ENCODE measurements around the gene ADPGK. TPM values are rescaled to one million over a fixed set of nuclear protein-coding genes. Genes with fewer than 3 reads are reported as not detected.

Gene ADPGK
- total and polyA plus RNA-seq, 2 donors (not counting 1 experiment from before 2014, with no cell fraction given), result 128 to 174 TPM

- no peak overlapping the region for H3K27ac Mint-ChIP-seq
- CTCF ChIA-PET, result no interaction called here
- Histone ChIP-seq H2AFZ (ENCODE audit: insufficient read depth, low read depth, low read length, poor library complexity, severe bottlenecking) (no peak overlapping the region), H3K9ac (ENCODE audit: low read length) (no peak overlapping the region), H3K27me3 (replicated peaks in 1 of 4; ENCODE audit: control extremely low read depth in 1 of 4, control insufficient read depth in 3 of 4, insufficient read depth in 4 of 4, low read length in 3 of 4) (peaks cover 0 to 3% (median 0%) of the 10 kb centered on the region in 4 experiments), H3K36me3 (replicated peaks in 1 of 2; ENCODE audit: control extremely low read depth in 1 of 2, control insufficient read depth in 1 of 2, extremely low read depth in 1 of 2, insufficient read depth in 2 of 2, low read length in 1 of 2) (no peaks in the 10 kb centered on the region), H3K79me2 (ENCODE audit: control insufficient read depth, insufficient read depth, low read length) (no peaks in the 10 kb centered on the region), H3K4me1 (ENCODE audit: control insufficient read depth in 2 of 2, insufficient read depth in 2 of 2, low read length in 2 of 2) (no peaks in the 10 kb centered on the region), H3K27ac (ENCODE audit: low read length in 2 of 2) (no peak overlapping the region), H3K9me3 (ENCODE audit: control extremely low read depth in 1 of 3, control insufficient read depth in 2 of 3, insufficient read depth in 1 of 3, low read length in 2 of 3) (no peaks in the 10 kb centered on the region), H3K4me3 (ENCODE audit: control extremely low read depth in 1 of 5, extremely low read depth in 1 of 5, insufficient read depth in 1 of 5, low read depth in 2 of 5, low read length in 4 of 5) (no peak overlapping the region), H4K20me1 (ENCODE audit: control insufficient read depth, insufficient read depth, low read length, poor library complexity, severe bottlenecking) (no peaks in the 10 kb centered on the region), H3K4me2 (replicated peaks; ENCODE audit: low read depth, low read length, poor library complexity, severe bottlenecking) (no peak overlapping the region)
- TF ChIP-seq CTCF (IDR thresholded peaks at IDR 0.05) (no peak), EZH2 (IDR thresholded peaks at IDR 0.05; ENCODE audit: borderline replicate concordance, insufficient read depth, low read depth, low read length, poor library complexity, severe bottlenecking) (no peak)
- H3K4me1 Mint-ChIP-seq, result no peaks in the 10 kb centered on the region
- peaks cover 21% of the 10 kb centered on the region for H3K27me3 Mint-ChIP-seq
- H3K9me3 Mint-ChIP-seq (ENCODE audit: insufficient read depth), result no peaks in the 10 kb centered on the region
- intact Hi-C loops (cut with micrococcal nuclease), result no loop called here
- POLR2A ChIA-PET, result no interaction called here
- 83% methylated on average over 14 of the region's 14 CpGs for WGBS (ENCODE audit: insufficient coverage)
- ATAC-seq (ENCODE audit: low read depth) (no peak), DNase-seq (no peak)
- H3K4me3 Mint-ChIP-seq, result no peak overlapping the region
Measured at GRCh38 chr15:72824112-72824511, 40.6 kb upstream of the ADPGK start.

GRCh38 chr15:72820278-72820677 is 36.7 kb upstream of the ADPGK start:
- no peak overlapping the region for H2AFZ ChIP-seq (ENCODE audit: insufficient read depth, low read depth, low read length, poor library complexity, severe bottlenecking)
- no peak for ATAC-seq (ENCODE audit: low read depth)
- POLR2A ChIA-PET, result no interaction called here

More at GRCh38 chr15:72820278-72820677, 36.7 kb upstream of the ADPGK start:
- Mint-ChIP-seq H3K27me3 (peaks cover 36% of the 10 kb centered on the region), H3K4me1 (no peaks in the 10 kb centered on the region), H3K9me3 (ENCODE audit: insufficient read depth) (no peaks in the 10 kb centered on the region), H3K4me3 (no peak overlapping the region), H3K27ac (no peak overlapping the region)
- Histone ChIP-seq H3K4me3 (ENCODE audit: control extremely low read depth in 1 of 5, extremely low read depth in 1 of 5, insufficient read depth in 1 of 5, low read depth in 2 of 5, low read length in 4 of 5) (no peak overlapping the region), H3K27me3 (replicated peaks in 1 of 4; ENCODE audit: control extremely low read depth in 1 of 4, control insufficient read depth in 3 of 4, insufficient read depth in 4 of 4, low read length in 3 of 4) (peaks cover 0 to 8% (median 0%) of the 10 kb centered on the region in 4 experiments), H3K9me3 (ENCODE audit: control extremely low read depth in 1 of 3, control insufficient read depth in 2 of 3, insufficient read depth in 1 of 3, low read length in 2 of 3) (no peaks in the 10 kb centered on the region), H3K9ac (ENCODE audit: low read length) (no peak overlapping the region), H3K27ac (ENCODE audit: low read length in 2 of 2) (no peak overlapping the region), H4K20me1 (ENCODE audit: control insufficient read depth, insufficient read depth, low read length, poor library complexity, severe bottlenecking) (no peaks in the 10 kb centered on the region), H3K36me3 (replicated peaks in 1 of 2; ENCODE audit: control extremely low read depth in 1 of 2, control insufficient read depth in 1 of 2, extremely low read depth in 1 of 2, insufficient read depth in 2 of 2, low read length in 1 of 2) (no peaks in the 10 kb centered on the region), H3K4me2 (replicated peaks; ENCODE audit: low read depth, low read length, poor library complexity, severe bottlenecking) (no peak overlapping the region), H3K79me2 (ENCODE audit: control insufficient read depth, insufficient read depth, low read length) (no peaks in the 10 kb centered on the region), H3K4me1 (ENCODE audit: control insufficient read depth in 2 of 2, insufficient read depth in 2 of 2, low read length in 2 of 2) (no peaks in the 10 kb centered on the region)
- no CpG with 5 or more reads among the region's 4 CpGs for WGBS (ENCODE audit: insufficient coverage)
- intact Hi-C loops (cut with micrococcal nuclease), result no loop called here
- TF ChIP-seq CTCF (IDR thresholded peaks at IDR 0.05), result no peak
- TF ChIP-seq EZH2 (IDR thresholded peaks at IDR 0.05; ENCODE audit: borderline replicate concordance, insufficient read depth, low read depth, low read length, poor library complexity, severe bottlenecking), result no peak
- no peak for DNase-seq
- CTCF ChIA-PET, result no interaction called here
